Liver (tissue), 3 donors: ENCODE results near the gene SUGCT.

Source experiments
- ATF3 ChIP-seq: IDR thresholded peaks from 2 replicates; pipeline ENCODE4 v1.6.1; 2016; ENCODE audit warnings: antibody characterized with exemption
- EGR1 ChIP-seq, 2 donors: IDR thresholded peaks; 2 replicates each; pipeline ENCODE4 v1.6.1; 2016 to 2018; ENCODE audit warnings: antibody characterized with exemption in 2 of 2, low read depth in 2 of 2
- GABPA ChIP-seq, 2 donors: IDR thresholded peaks in 1 of 2; conservative IDR thresholded peaks in 1 of 2; 2 replicates each; pipeline ENCODE4 v1.6.1; 2016; ENCODE audit warnings: antibody characterized with exemption in 2 of 2, mild to moderate bottlenecking in 1 of 2, moderate library complexity in 1 of 2
- HNF4A ChIP-seq, 2 donors: conservative IDR thresholded peaks; 2 replicates each; pipeline ENCODE4 v1.6.1; 2016; ENCODE audit warnings: antibody characterized with exemption in 2 of 2, mild to moderate bottlenecking in 2 of 2
- RAD21 ChIP-seq, 2 donors: IDR thresholded peaks; 2 replicates each; pipeline ENCODE4 v1.6.1; 2016; ENCODE audit warnings: antibody characterized with exemption in 2 of 2, mild to moderate bottlenecking in 2 of 2
- SP1 ChIP-seq: IDR thresholded peaks from 2 replicates; pipeline ENCODE4 v1.6.1; 2018; ENCODE audit warnings: antibody characterized with exemption, mild to moderate bottlenecking
- TAF1 ChIP-seq: conservative IDR thresholded peaks from 2 replicates; pipeline ENCODE4 v1.6.1; 2016; ENCODE audit warnings: antibody characterized with exemption, mild to moderate bottlenecking
- TF ChIP-seq, protein P1 (sequence below): fragments of 150-350 bp; IDR thresholded peaks from 2 replicates; pipeline ENCODE4 v1.5.1; 2017; ENCODE audit warnings: improper control_type of control experiment, low read depth, low read length; ENCODE audit not compliant: missing input control
- TF ChIP-seq, protein P2 (sequence below): IDR thresholded peaks from 2 replicates; pipeline ENCODE4 v1.6.1; 2016; ENCODE audit warnings: antibody characterized with exemption
- TF ChIP-seq, protein P3 (sequence below): IDR thresholded peaks from 2 replicates; pipeline ENCODE4 v1.6.1; 2016; ENCODE audit warnings: antibody characterized with exemption, mild to moderate bottlenecking
- donor health status: healthy.
- donor health status: healthy.

DNA sequence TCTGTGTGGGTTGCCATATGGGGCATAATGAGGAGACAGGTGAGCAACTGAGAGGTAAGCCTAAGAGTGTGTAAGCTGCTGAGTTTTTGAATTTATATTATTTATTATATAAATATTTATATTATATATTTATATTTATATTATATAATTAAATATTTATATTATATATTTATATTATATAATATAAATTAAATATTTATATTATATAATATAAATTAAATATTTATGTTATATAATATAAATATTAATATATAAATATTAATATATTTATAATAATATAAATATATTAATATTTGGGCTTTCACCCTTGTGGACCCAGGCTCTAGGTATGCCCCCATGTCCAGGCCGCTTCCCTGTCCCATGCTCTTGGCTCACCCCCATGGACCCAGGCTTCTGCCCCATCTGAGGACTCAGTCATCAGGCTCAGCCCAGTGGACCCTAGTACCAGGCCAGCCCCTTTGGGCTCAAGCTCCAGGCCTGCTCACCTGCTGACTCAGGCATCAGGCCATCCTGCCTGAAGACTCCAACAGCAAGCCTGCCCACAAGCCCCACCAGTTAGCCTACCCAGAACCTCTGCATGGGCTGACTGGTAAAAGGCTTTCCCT, 755.4 kb downstream of the SUGCT start:
- TF ChIP-seq, protein P1, sequence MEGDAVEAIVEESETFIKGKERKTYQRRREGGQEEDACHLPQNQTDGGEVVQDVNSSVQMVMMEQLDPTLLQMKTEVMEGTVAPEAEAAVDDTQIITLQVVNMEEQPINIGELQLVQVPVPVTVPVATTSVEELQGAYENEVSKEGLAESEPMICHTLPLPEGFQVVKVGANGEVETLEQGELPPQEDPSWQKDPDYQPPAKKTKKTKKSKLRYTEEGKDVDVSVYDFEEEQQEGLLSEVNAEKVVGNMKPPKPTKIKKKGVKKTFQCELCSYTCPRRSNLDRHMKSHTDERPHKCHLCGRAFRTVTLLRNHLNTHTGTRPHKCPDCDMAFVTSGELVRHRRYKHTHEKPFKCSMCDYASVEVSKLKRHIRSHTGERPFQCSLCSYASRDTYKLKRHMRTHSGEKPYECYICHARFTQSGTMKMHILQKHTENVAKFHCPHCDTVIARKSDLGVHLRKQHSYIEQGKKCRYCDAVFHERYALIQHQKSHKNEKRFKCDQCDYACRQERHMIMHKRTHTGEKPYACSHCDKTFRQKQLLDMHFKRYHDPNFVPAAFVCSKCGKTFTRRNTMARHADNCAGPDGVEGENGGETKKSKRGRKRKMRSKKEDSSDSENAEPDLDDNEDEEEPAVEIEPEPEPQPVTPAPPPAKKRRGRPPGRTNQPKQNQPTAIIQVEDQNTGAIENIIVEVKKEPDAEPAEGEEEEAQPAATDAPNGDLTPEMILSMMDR = no peak
- no peak for TF ChIP-seq TAF1
- TF ChIP-seq RAD21 (IDR thresholded peaks at IDR 0.05) = no peak
- TF ChIP-seq, protein P2, sequence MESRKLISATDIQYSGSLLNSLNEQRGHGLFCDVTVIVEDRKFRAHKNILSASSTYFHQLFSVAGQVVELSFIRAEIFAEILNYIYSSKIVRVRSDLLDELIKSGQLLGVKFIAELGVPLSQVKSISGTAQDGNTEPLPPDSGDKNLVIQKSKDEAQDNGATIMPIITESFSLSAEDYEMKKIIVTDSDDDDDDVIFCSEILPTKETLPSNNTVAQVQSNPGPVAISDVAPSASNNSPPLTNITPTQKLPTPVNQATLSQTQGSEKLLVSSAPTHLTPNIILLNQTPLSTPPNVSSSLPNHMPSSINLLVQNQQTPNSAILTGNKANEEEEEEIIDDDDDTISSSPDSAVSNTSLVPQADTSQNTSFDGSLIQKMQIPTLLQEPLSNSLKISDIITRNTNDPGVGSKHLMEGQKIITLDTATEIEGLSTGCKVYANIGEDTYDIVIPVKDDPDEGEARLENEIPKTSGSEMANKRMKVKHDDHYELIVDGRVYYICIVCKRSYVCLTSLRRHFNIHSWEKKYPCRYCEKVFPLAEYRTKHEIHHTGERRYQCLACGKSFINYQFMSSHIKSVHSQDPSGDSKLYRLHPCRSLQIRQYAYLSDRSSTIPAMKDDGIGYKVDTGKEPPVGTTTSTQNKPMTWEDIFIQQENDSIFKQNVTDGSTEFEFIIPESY = no peak
- TF ChIP-seq HNF4A (conservative IDR thresholded peaks at IDR 0.05) = no peak
- TF ChIP-seq, protein P3, sequence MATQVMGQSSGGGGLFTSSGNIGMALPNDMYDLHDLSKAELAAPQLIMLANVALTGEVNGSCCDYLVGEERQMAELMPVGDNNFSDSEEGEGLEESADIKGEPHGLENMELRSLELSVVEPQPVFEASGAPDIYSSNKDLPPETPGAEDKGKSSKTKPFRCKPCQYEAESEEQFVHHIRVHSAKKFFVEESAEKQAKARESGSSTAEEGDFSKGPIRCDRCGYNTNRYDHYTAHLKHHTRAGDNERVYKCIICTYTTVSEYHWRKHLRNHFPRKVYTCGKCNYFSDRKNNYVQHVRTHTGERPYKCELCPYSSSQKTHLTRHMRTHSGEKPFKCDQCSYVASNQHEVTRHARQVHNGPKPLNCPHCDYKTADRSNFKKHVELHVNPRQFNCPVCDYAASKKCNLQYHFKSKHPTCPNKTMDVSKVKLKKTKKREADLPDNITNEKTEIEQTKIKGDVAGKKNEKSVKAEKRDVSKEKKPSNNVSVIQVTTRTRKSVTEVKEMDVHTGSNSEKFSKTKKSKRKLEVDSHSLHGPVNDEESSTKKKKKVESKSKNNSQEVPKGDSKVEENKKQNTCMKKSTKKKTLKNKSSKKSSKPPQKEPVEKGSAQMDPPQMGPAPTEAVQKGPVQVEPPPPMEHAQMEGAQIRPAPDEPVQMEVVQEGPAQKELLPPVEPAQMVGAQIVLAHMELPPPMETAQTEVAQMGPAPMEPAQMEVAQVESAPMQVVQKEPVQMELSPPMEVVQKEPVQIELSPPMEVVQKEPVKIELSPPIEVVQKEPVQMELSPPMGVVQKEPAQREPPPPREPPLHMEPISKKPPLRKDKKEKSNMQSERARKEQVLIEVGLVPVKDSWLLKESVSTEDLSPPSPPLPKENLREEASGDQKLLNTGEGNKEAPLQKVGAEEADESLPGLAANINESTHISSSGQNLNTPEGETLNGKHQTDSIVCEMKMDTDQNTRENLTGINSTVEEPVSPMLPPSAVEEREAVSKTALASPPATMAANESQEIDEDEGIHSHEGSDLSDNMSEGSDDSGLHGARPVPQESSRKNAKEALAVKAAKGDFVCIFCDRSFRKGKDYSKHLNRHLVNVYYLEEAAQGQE = no peak
- TF ChIP-seq EGR1 (IDR thresholded peaks at IDR 0.05; ENCODE audit: low read depth in 2 of 2) = no peak
- no peak for TF ChIP-seq SP1
- TF ChIP-seq GABPA (IDR thresholded peaks at IDR 0.05 in 1 of 2, conservative IDR thresholded peaks at IDR 0.05 in 1 of 2) = no peak
- TF ChIP-seq ATF3 = no peak
